Measurements from ENCODE around the gene SGK1. TPM values are rescaled to one million over a fixed set of nuclear protein-coding genes. Genes with fewer than 3 reads are reported as not detected.

SGK1 gene
- total RNA-seq, 4 donors from 2014 or later: 46.2 to 1,239 (median 876) TPM

DNA sequence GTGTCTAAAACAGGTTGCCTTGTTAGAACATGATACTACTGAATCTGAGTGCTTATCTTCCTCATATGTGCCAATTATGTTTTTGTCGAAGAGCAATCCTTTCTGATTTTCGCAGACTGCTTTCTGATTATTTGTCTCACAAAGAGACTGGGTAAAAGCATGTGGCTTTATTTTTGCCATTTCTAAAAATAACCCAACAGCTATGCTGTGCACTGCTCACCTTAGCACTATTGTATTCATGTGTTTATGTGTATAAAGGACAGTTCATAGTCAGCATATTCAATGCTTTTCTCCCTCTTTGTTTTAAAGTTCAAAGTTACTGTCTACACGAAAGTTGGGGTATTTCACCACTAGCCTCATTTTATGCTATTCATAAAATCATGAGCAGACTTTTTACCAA lies 127.0 kb downstream of the SGK1 start:
- intact Hi-C loops (cut with DNase I; ENCODE audit: low total_unique reads): loop anchor here (10.0 kb wide), 1 partner anchor 204 kb away; no protein-coding TSS in a partner anchor
- H3K36me3 ChIP-seq: no peaks in the 10 kb centered on the region
- H3K9me3 ChIP-seq: no peaks in the 10 kb centered on the region
- TF ChIP-seq, protein P1, sequence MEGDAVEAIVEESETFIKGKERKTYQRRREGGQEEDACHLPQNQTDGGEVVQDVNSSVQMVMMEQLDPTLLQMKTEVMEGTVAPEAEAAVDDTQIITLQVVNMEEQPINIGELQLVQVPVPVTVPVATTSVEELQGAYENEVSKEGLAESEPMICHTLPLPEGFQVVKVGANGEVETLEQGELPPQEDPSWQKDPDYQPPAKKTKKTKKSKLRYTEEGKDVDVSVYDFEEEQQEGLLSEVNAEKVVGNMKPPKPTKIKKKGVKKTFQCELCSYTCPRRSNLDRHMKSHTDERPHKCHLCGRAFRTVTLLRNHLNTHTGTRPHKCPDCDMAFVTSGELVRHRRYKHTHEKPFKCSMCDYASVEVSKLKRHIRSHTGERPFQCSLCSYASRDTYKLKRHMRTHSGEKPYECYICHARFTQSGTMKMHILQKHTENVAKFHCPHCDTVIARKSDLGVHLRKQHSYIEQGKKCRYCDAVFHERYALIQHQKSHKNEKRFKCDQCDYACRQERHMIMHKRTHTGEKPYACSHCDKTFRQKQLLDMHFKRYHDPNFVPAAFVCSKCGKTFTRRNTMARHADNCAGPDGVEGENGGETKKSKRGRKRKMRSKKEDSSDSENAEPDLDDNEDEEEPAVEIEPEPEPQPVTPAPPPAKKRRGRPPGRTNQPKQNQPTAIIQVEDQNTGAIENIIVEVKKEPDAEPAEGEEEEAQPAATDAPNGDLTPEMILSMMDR (IDR thresholded peaks at IDR 0.05): no peak
- TF ChIP-seq POLR2AphosphoS5 (IDR thresholded peaks at IDR 0.05): no peak
- no peak for TF ChIP-seq EP300 (IDR thresholded peaks at IDR 0.05; ENCODE audit: low read depth)
- TF ChIP-seq POLR2A (IDR thresholded peaks at IDR 0.05): no peak
- no peak for DNase-seq
- in situ Hi-C loops (cut with MboI; ENCODE audit: low pct_ligation_motif_present in 1 of 4, low pct_unique_long_range_greater_than_20kb in 1 of 4, low sequenced_read_pairs in 3 of 4): no loop called here
- H3K4me1 ChIP-seq: no peaks in the 10 kb centered on the region
- no peaks in the 10 kb centered on the region for H3K27me3 ChIP-seq
- no peak overlapping the region for H3K27ac ChIP-seq
- 92 to 94% methylated on average over 3 of the region's 3 CpGs for WGBS, 2 donors (ENCODE audit: low coverage in 1 of 2)
- no peak overlapping the region for H3K4me3 ChIP-seq

DNA sequence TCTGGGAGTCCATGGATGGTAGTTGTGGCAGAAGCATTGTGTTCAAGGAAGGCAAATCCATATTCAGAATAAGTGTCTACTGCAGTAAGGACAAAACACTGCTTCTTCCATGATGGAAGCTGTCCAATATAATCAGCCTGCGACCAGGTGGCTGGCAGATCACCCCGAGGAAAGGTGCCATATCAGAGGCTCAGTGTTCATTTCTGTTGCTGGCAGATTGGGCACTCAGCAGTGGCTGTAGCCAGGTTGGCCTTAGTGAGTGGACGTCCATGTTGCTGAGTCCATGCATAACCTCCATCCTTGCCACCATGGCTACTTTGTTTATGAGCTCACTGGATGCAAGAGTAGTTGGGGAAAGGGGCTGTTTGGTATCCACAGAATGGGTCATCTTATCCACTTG lies 130.2 kb downstream of the SGK1 start:
- intact Hi-C loops (cut with DNase I; ENCODE audit: low total_unique reads) (no loop called here), in situ Hi-C loops (cut with MboI; ENCODE audit: low pct_ligation_motif_present in 1 of 4, low pct_unique_long_range_greater_than_20kb in 1 of 4, low sequenced_read_pairs in 3 of 4) (no loop called here)
- no peaks in the 10 kb centered on the region for H3K27me3 ChIP-seq
- H3K36me3 ChIP-seq: no peaks in the 10 kb centered on the region
- no peaks in the 10 kb centered on the region for H3K4me1 ChIP-seq
- no peaks in the 10 kb centered on the region for H3K9me3 ChIP-seq
- TF ChIP-seq POLR2A (IDR thresholded peaks at IDR 0.05): no peak
- TF ChIP-seq, protein P1 (IDR thresholded peaks at IDR 0.05): no peak
- TF ChIP-seq EP300 (IDR thresholded peaks at IDR 0.05; ENCODE audit: low read depth): no peak
- TF ChIP-seq POLR2AphosphoS5 (IDR thresholded peaks at IDR 0.05): no peak
- H3K4me3 ChIP-seq: no peak overlapping the region
- WGBS, 2 donors (ENCODE audit: low coverage in 1 of 2): 88% methylated on average over 3 of the region's 3 CpGs; no CpG with 5 or more reads in 1 of the 2 donors
- no peak for DNase-seq
- H3K27ac ChIP-seq: no peak overlapping the region

DNA sequence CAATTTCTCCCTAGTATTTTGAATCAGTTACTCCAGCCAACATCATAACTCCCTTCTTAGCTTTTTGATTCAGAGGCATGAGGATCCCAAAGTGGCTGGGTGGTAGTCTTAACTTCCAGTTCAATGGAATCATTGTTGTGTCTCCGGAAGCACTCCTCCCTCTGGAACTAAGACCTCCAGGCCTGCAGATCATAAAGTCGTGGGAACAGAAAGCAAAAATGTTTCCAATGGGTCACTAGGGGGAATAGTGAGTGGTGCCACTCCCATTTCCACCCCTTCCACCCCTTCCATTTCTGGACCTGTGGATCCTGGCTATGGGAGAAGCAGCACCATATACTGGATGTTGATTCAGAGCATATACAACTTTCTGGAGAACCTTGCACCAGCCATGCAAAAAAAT lies 130.8 kb downstream of the SGK1 start:
- no peak for DNase-seq
- Histone ChIP-seq H3K36me3 (no peaks in the 10 kb centered on the region), H3K4me1 (no peaks in the 10 kb centered on the region), H3K9me3 (no peaks in the 10 kb centered on the region), H3K27me3 (no peaks in the 10 kb centered on the region), H3K4me3 (no peak overlapping the region), H3K27ac (no peak overlapping the region)
- intact Hi-C loops (cut with DNase I; ENCODE audit: low total_unique reads) (no loop called here), in situ Hi-C loops (cut with MboI; ENCODE audit: low pct_ligation_motif_present in 1 of 4, low pct_unique_long_range_greater_than_20kb in 1 of 4, low sequenced_read_pairs in 3 of 4) (no loop called here)
- no peak for TF ChIP-seq POLR2AphosphoS5 (IDR thresholded peaks at IDR 0.05)
- TF ChIP-seq POLR2A (IDR thresholded peaks at IDR 0.05): no peak
- TF ChIP-seq, protein P1 (IDR thresholded peaks at IDR 0.05): no peak
- TF ChIP-seq EP300 (IDR thresholded peaks at IDR 0.05; ENCODE audit: low read depth): no peak
- WGBS, 2 donors (ENCODE audit: low coverage in 1 of 2): 69% methylated on average over 2 of the region's 2 CpGs; no CpG with 5 or more reads in 1 of the 2 donors

DNA sequence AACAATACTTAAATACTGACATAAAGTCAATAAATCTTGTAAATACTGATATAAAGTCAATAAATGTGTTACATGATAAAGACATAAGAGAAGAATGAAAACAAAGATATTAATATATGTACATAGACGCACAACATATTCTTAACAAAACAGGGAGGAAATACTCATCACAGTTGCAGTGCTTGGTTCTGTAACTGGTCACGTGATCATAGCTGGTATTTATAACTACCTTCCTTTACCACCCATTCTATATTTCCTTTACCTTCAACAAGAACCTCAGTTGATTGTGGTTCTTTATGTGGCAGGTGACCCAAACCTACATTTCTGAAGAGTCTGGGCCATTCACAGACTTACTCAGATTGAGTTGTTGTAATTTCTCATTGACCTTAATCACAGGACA lies 131.6 kb downstream of the SGK1 start:
- WGBS, 2 donors (ENCODE audit: low coverage in 1 of 2): 85 to 92% methylated on average over 2 of the region's 2 CpGs
- TF ChIP-seq POLR2A (IDR thresholded peaks at IDR 0.05) (no peak), EP300 (IDR thresholded peaks at IDR 0.05; ENCODE audit: low read depth) (no peak), POLR2AphosphoS5 (IDR thresholded peaks at IDR 0.05) (no peak)
- TF ChIP-seq, protein P1 (IDR thresholded peaks at IDR 0.05): no peak
- no peak for DNase-seq
- Histone ChIP-seq H3K9me3 (no peaks in the 10 kb centered on the region), H3K4me1 (no peaks in the 10 kb centered on the region), H3K36me3 (no peaks in the 10 kb centered on the region), H3K27me3 (no peaks in the 10 kb centered on the region), H3K27ac (no peak overlapping the region), H3K4me3 (no peak overlapping the region)
- in situ Hi-C loops (cut with MboI; ENCODE audit: low pct_ligation_motif_present in 1 of 4, low pct_unique_long_range_greater_than_20kb in 1 of 4, low sequenced_read_pairs in 3 of 4) (no loop called here), intact Hi-C loops (cut with DNase I; ENCODE audit: low total_unique reads) (no loop called here)
